Neural cell (in vitro differentiated cells): ENCODE measurements around the gene LCN10. TPM values are rescaled to one million over a fixed set of nuclear protein-coding genes. Genes with fewer than 3 reads are reported as not detected.
"Not testable (repeated sequence)": the region's sequence is repeated elsewhere in the genome, so short reads cannot be mapped to it uniquely, and the experiment has no call there.

ENCODE experiments used
- H2AFZ ChIP-seq: fragments of 200-600, 300-800 bp; sonication (generic), shearing (Covaris generic); 2 replicates; pipeline ENCODE4 v1.6.0; 2014; ENCODE audit warnings: low read depth, mild to moderate bottlenecking, antibody characterized with exemption, low read length, moderate library complexity
- H3F3A ChIP-seq: fragments of 200-600 bp; shearing (Covaris generic); 2 replicates; pipeline ENCODE4 v1.6.1; 2016; ENCODE audit warnings: mild to moderate bottlenecking, moderate library complexity, mixed read lengths, antibody characterized with exemption, low read length; ENCODE audit not compliant: insufficient read depth, poor library complexity, severe bottlenecking
- H3K27ac ChIP-seq: fragments of 200-600, 300-800 bp; sonication (generic), shearing (Covaris generic); 2 replicates; pipeline ENCODE4 v1.5.1; 2014; ENCODE audit warnings: mild to moderate bottlenecking, low read length, moderate library complexity
- H3K27me3 ChIP-seq: fragments of 300-800, 200-600 bp; sonication (generic), shearing (Covaris generic); 2 replicates; pipeline ENCODE4 v1.6.0; 2014; ENCODE audit warnings: mild to moderate bottlenecking, low read depth, low read length, moderate library complexity; ENCODE audit not compliant: insufficient read depth
- H3K36me3 ChIP-seq: fragments of 300-800, 200-600 bp; sonication (generic), shearing (Covaris generic); 2 replicates; pipeline ENCODE4 v1.5.1; 2014; ENCODE audit warnings: mild to moderate bottlenecking, antibody characterized with exemption, low read length, moderate library complexity; ENCODE audit not compliant: insufficient read depth
- H3K4me2 ChIP-seq: fragments of 300-800, 200-600 bp; sonication (generic), shearing (Covaris generic); 2 replicates; pipeline ENCODE4 v1.6.0; 2014; ENCODE audit warnings: mild to moderate bottlenecking, low read length
- H3K4me3 ChIP-seq: fragments of 300-800, 200-600 bp; sonication (generic), shearing (Covaris generic); 2 replicates; pipeline ENCODE4 v1.5.1; 2014; ENCODE audit warnings: mild to moderate bottlenecking, low read length, moderate library complexity
- H3K79me2 ChIP-seq: fragments of 200-600 bp; shearing (Covaris generic); replicated peaks from 2 replicates; pipeline ENCODE4 v1.6.0; 2014; ENCODE audit warnings: mild to moderate bottlenecking, low read length, moderate library complexity; ENCODE audit not compliant: insufficient read depth
- H3K9ac ChIP-seq: fragments of 300-800, 200-600 bp; sonication (generic), shearing (Covaris generic); 2 replicates; pipeline ENCODE4 v1.6.1; 2016; ENCODE audit warnings: mild to moderate bottlenecking, low read length, mixed read lengths
- H3K9me2 ChIP-seq: fragments of 200-600 bp; shearing (Covaris generic); 2 replicates; pipeline ENCODE4 v1.6.1; 2016; ENCODE audit warnings: mild to moderate bottlenecking, low read length, mixed read lengths; ENCODE audit not compliant: insufficient read depth
- H3K9me3 ChIP-seq: fragments of 200-600, 300-800 bp; sonication (generic), shearing (Covaris generic); 2 replicates; pipeline ENCODE4 v1.6.1; 2016; ENCODE audit warnings: mild to moderate bottlenecking, mixed run types, low read length, moderate library complexity, mixed read lengths
- H4K20me1 ChIP-seq: fragments of 200-600 bp; shearing (Covaris generic); 2 replicates; pipeline ENCODE4 v1.6.1; 2016; ENCODE audit warnings: mild to moderate bottlenecking, mixed run types; ENCODE audit not compliant: insufficient read depth
- CTCF ChIP-seq: fragments of 450-650 bp; IDR thresholded peaks from 2 replicates; pipeline ENCODE4 v1.5.1; 2014; ENCODE audit warnings: antibody characterized with exemption, mild to moderate bottlenecking, moderate library complexity; ENCODE audit not compliant: poor library complexity, severe bottlenecking
- EP300 ChIP-seq: fragments of 450-650 bp; conservative IDR thresholded peaks from 2 replicates; pipeline ENCODE4 v1.6.1; 2014; ENCODE audit warnings: antibody characterized with exemption, mild to moderate bottlenecking, moderate library complexity; ENCODE audit not compliant: poor library complexity, severe bottlenecking
- EZH2 ChIP-seq: fragments of 200-600, 300-800 bp; shearing (Covaris generic), sonication (generic); IDR thresholded peaks from 2 replicates; pipeline ENCODE4 v1.6.1; 2014; ENCODE audit warnings: antibody characterized with exemption, low read length, borderline replicate concordance, mild to moderate bottlenecking; ENCODE audit not compliant: insufficient read depth, poor library complexity, severe bottlenecking
- MXI1 ChIP-seq: fragments of 450-650 bp; conservative IDR thresholded peaks from 2 replicates; pipeline ENCODE4 v1.6.1; 2014; ENCODE audit warnings: antibody characterized with exemption, mild to moderate bottlenecking; ENCODE audit not compliant: poor library complexity, severe bottlenecking
- POLR2AphosphoS5 ChIP-seq: IDR thresholded peaks from 2 replicates; pipeline ENCODE4 v1.6.1; 2012
- RAD21 ChIP-seq: fragments of 450-650 bp; conservative IDR thresholded peaks from 2 replicates; pipeline ENCODE4 v1.6.1; 2014; ENCODE audit warnings: antibody characterized with exemption, mild to moderate bottlenecking, moderate library complexity
- REST ChIP-seq: IDR thresholded peaks from 2 replicates; pipeline ENCODE4 v1.6.1; 2012; ENCODE audit warnings: borderline replicate concordance
- SMC3 ChIP-seq: fragments of 450-650 bp; conservative IDR thresholded peaks from 2 replicates; pipeline ENCODE4 v1.6.1; 2014; ENCODE audit warnings: antibody characterized with exemption, mild to moderate bottlenecking, moderate library complexity; ENCODE audit not compliant: poor library complexity
- TAF1 ChIP-seq: IDR thresholded peaks from 2 replicates; pipeline ENCODE4 v1.6.1; 2012; ENCODE audit warnings: low read depth
- polyA plus RNA-seq: library from polyadenylated mRNA; depleted of rRNA; stranded (reverse); fragments of >200 nt; gene quantifications from 2 replicates; pipeline ENCODE4 v1.2.3, GENCODE V29; 2014

The LCN10 gene
- polyA plus RNA-seq, 1 donor from 2014 or later = not detected

GRCh38 chr9:136707011-136707410 lies 35.7 kb downstream of the LCN10 start:
- Histone ChIP-seq H3K36me3 (no peaks in the 10 kb centered on the region), H3F3A (no peaks in the 10 kb centered on the region), H3K79me2 (no peaks in the 10 kb centered on the region), H3K9me3 (no peaks in the 10 kb centered on the region), H3K4me3 (no peak overlapping the region), H3K9ac (no peak overlapping the region), H4K20me1 (no peaks in the 10 kb centered on the region), H3K27ac (no peak overlapping the region), H2AFZ (no peak overlapping the region), H3K9me2 (no peaks in the 10 kb centered on the region), H3K27me3 (no peaks in the 10 kb centered on the region), H3K4me2 (no peak overlapping the region)
- TF ChIP-seq RAD21 (no peak), REST (no peak), POLR2AphosphoS5 (no peak), EP300 (no peak), TAF1 (no peak), CTCF (no peak), EZH2 (no peak), MXI1 (no peak), SMC3 (no peak)

DNA sequence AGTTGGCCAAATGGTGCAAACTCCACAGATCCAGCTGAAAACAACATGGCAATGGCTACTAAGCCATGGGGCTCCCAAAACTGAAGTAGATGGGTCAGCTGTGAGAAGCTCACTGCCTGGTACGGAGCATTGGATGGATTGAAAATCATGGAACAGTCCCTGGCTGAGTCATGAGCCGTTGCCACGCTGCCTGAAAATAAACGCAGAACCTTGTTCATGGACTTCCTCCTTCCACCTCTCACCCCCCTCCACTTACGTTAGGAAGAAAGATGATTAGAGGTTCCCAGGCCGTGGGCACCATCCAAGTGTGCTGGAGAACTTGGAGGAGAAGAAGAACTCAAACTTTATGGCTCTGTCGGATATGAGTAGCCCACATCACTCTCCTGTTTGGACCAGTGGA lies 37.2 kb downstream of the LCN10 start:
- no peak overlapping the region for H3K4me2 ChIP-seq
- H3K9ac ChIP-seq = no peak overlapping the region
- H3F3A ChIP-seq = no peaks in the 10 kb centered on the region
- H3K27me3 ChIP-seq = no peaks in the 10 kb centered on the region
- H2AFZ ChIP-seq = no peak overlapping the region
- no peaks in the 10 kb centered on the region for H3K36me3 ChIP-seq
- TF ChIP-seq TAF1 (no peak), MXI1 (no peak), REST (no peak), POLR2AphosphoS5 (no peak), CTCF (no peak), RAD21 (no peak), EZH2 (no peak), EP300 (no peak), SMC3 (no peak)
- no peaks in the 10 kb centered on the region for H4K20me1 ChIP-seq
- H3K4me3 ChIP-seq = no peak overlapping the region
- no peaks in the 10 kb centered on the region for H3K79me2 ChIP-seq
- no peak overlapping the region for H3K27ac ChIP-seq
- no peaks in the 10 kb centered on the region for H3K9me2 ChIP-seq
- no peaks in the 10 kb centered on the region for H3K9me3 ChIP-seq

DNA sequence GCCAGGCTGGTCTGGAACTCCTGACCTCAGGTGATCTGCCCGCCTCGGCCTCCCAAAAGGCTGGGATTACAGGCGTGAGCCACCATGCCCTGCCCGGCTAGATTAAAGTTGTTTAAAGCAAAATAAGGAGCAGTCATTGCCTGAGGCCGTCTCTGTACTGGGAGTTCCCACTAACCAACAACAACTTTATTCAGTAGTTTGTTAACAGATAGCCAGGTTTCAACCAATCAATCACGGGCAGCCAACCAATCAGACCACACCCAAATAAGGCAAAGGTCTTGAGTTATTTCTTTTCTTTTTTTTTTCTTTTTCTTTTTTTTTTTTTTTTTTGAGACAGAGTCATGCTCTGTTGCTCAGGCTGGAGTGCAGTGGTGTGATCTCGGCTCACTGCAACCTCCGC lies 38.0 kb downstream of the LCN10 start:
- not testable (repeated sequence) for H3K4me2 ChIP-seq, H3K9me2 ChIP-seq, H3K36me3 ChIP-seq, H3K79me2 ChIP-seq, H4K20me1 ChIP-seq, H2AFZ ChIP-seq, H3K4me3 ChIP-seq, H3K9me3 ChIP-seq, H3K27me3 ChIP-seq, H3K27ac ChIP-seq, H3K9ac ChIP-seq, H3F3A ChIP-seq
